NB4 (cell line): ENCODE measurements around the gene SNED1.

ENCODE experiments used
- MAX ChIP-seq: IDR thresholded peaks from 2 replicates; pipeline ENCODE4 v1.6.1; 2011; ENCODE audit warnings: low read depth, low read length
- MYC ChIP-seq: IDR thresholded peaks from 2 replicates; pipeline ENCODE4 v1.6.1; 2011; ENCODE audit warnings: low read depth, low read length
- POLR2A ChIP-seq: IDR thresholded peaks from 2 replicates; pipeline ENCODE4 v1.6.1; 2011; ENCODE audit warnings: mild to moderate bottlenecking; ENCODE audit not compliant: insufficient read length; ENCODE audit errors: extremely low read depth
- TF ChIP-seq, protein P1 (sequence below): IDR thresholded peaks from one replicate; pipeline ENCODE4 v1.5.1; 2012; ENCODE audit warnings: low read depth, low read length

- TF ChIP-seq, protein P1, sequence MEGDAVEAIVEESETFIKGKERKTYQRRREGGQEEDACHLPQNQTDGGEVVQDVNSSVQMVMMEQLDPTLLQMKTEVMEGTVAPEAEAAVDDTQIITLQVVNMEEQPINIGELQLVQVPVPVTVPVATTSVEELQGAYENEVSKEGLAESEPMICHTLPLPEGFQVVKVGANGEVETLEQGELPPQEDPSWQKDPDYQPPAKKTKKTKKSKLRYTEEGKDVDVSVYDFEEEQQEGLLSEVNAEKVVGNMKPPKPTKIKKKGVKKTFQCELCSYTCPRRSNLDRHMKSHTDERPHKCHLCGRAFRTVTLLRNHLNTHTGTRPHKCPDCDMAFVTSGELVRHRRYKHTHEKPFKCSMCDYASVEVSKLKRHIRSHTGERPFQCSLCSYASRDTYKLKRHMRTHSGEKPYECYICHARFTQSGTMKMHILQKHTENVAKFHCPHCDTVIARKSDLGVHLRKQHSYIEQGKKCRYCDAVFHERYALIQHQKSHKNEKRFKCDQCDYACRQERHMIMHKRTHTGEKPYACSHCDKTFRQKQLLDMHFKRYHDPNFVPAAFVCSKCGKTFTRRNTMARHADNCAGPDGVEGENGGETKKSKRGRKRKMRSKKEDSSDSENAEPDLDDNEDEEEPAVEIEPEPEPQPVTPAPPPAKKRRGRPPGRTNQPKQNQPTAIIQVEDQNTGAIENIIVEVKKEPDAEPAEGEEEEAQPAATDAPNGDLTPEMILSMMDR, result no peak
- no peak for TF ChIP-seq POLR2A
- TF ChIP-seq MYC, result no peak
- no peak for TF ChIP-seq MAX
These were observed 19.0 kb downstream of the SNED1 start for GRCh38 chr2:241017228-241017940.
